Adrenal gland (tissue), 12 donors: ENCODE measurements around the gene SLC26A6. TPM values are rescaled to one million over a fixed set of nuclear protein-coding genes. Genes with fewer than 3 reads are reported as not detected.

Source experiments
- DNase-seq, 7 donors: peaks; one replicate each; pipeline ENCODE4 v3.0.0-alpha.2; 2019 to 2020
- H3K27ac ChIP-seq, 5 donors: fragments of 200-600 bp; sonication (generic) in 4 of 5; 1 replicate in 3 of 5; 2 replicates in 2 of 5; pipeline versions ENCODE4 v1.5.1 to v1.8.0; 2016 to 2020; ENCODE audit warnings: mild to moderate bottlenecking in 1 of 5
- H3K27me3 ChIP-seq: fragments of 200-600 bp; 2 replicates; pipeline ENCODE4 v1.8.0; 2021
- H3K36me3 ChIP-seq, 2 donors: fragments of 200-600 bp; replicated peaks in 1 of 2; 1 replicate in 1 of 2; 2 replicates in 1 of 2; pipeline versions ENCODE4 v1.5.1 to v1.8.0; 2018 to 2022
- H3K4me1 ChIP-seq, 2 donors: fragments of 200-600 bp; replicated peaks in 1 of 2; 1 replicate in 1 of 2; 2 replicates in 1 of 2; pipeline versions ENCODE4 v1.5.1 to v1.8.0; 2018 to 2021
- H3K4me3 ChIP-seq, 4 donors: fragments of 200-600 bp; sonication (generic) in 3 of 4; one replicate each; pipeline ENCODE4 v1.5.1; 2016 to 2018
- H3K9me3 ChIP-seq, 3 donors: fragments of 200-600 bp; sonication (generic) in 1 of 3; replicated peaks in 1 of 3; 1 replicate in 2 of 3; 2 replicates in 1 of 3; pipeline versions ENCODE4 v1.5.1 to v1.8.0; 2016 to 2021
- POLR2A ChIP-seq, 2 donors: fragments of 450-650 bp; IDR thresholded peaks; one replicate each; pipeline ENCODE4 v1.6.1; 2017; ENCODE audit warnings: antibody characterized with exemption in 2 of 2, mild to moderate bottlenecking in 2 of 2, moderate library complexity in 1 of 2
- WGBS, 4 donors: extraction: QIAGEN DNeasy Blood & Tissue Kit in 2 of 4; methylation state at CpG; one replicate each; pipeline versions ENCODE4 v1.1.5 to v1.1.7; 2013 to 2017; 5-methylcytosine and 5-hydroxymethylcytosine counted together
- intact Hi-C, 2 donors: fragments of 100-400 bp; cut with DNase I; formaldehyde crosslinking; loops; one replicate each; pipeline versions ENCODE4 v1.14.1 to v1.15.0; 2022 to 2023
- polyA plus RNA-seq, 3 donors: library from polyadenylated mRNA; stranded (reverse); fragments of 200-250 nt in 2 of 3; fragments of 350-450 nt in 1 of 3; fragmentation: Illumina TruSeq in 1 of 3; extraction: RNeasy Lipid Tissue Mini Kit (QIAGEN cat#74804) in 1 of 3; gene quantifications; one replicate each; pipeline ENCODE4 v1.2.3, GENCODE V29; 2013 to 2014
- total RNA-seq, 9 donors: library from RNA; depleted of rRNA in 4 of 9; stranded (reverse); fragments of >200 nt in 4 of 9; fragments of 120-200 nt in 1 of 9; fragmentation: NEBNext Ultra II Directional in 1 of 9; extraction: Animal tissue kit (Norgen Biotek cat#: 25700) in 1 of 9; gene quantifications; one replicate each; pipeline versions ENCODE4 v1.1.0 to v1.2.4, GENCODE V29; 2013 to 2023
- TF ChIP-seq, protein P1 (sequence below), 6 experiments: fragments of 450-650 bp in 4 of 6; fragments of 200-600 bp in 2 of 6; sonication (generic) in 1 of 6; IDR thresholded peaks; 1 replicate in 5 of 6; 2 replicates in 1 of 6; pipeline versions ENCODE4 v1.5.1 to v1.8.0; 2016 to 2021; ENCODE audit warnings: antibody characterized with exemption in 6 of 6, mild to moderate bottlenecking in 2 of 6, moderate library complexity in 1 of 6
- donor health status: healthy with polysubstance abuse.
- donor health status: Bipolar disorder and iron deficiency.
- donor health status: DM: yes; HTN: yes; CAD: no.
- donor health status: DM: no; HTN: no; CAD: no.
- donor health status: DM: no; HTN: no; CAD: no.
- donor health status: DM: yes; HTN: yes; CAD: no.

The SLC26A6 gene
- total and polyA plus RNA-seq, 12 donors, result 7.8 to 47.2 (median 17.6) TPM

DNA sequence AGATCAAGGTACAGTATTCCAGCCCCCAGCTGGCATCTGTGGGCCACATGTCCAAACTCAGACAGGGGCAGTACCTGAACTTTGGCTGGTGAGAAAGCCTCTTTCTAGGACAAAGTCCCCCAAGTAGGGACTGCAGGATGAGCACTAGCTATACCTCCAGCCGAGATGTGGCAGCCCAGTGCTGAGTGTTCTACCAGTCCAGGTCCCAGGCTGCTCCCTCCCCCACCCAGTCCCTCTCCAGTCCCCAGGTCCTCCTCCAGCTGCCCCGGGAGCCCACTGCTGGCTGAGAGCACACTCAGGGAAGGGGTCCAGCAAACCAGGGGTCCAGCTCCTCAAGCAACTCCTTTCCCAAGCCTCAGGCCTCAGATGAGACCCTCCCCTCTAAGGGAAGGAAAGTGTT, 1.5 kb downstream of the SLC26A6 start:
- TF ChIP-seq POLR2A (IDR thresholded peaks at IDR 0.05), result no peak
- TF ChIP-seq, protein P1, sequence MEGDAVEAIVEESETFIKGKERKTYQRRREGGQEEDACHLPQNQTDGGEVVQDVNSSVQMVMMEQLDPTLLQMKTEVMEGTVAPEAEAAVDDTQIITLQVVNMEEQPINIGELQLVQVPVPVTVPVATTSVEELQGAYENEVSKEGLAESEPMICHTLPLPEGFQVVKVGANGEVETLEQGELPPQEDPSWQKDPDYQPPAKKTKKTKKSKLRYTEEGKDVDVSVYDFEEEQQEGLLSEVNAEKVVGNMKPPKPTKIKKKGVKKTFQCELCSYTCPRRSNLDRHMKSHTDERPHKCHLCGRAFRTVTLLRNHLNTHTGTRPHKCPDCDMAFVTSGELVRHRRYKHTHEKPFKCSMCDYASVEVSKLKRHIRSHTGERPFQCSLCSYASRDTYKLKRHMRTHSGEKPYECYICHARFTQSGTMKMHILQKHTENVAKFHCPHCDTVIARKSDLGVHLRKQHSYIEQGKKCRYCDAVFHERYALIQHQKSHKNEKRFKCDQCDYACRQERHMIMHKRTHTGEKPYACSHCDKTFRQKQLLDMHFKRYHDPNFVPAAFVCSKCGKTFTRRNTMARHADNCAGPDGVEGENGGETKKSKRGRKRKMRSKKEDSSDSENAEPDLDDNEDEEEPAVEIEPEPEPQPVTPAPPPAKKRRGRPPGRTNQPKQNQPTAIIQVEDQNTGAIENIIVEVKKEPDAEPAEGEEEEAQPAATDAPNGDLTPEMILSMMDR (IDR thresholded peaks at IDR 0.05), result no peak
- H3K4me1 ChIP-seq, result peaks cover 13 to 24% of the 10 kb centered on the region in 2 donors
- WGBS, 4 donors, result 91% methylated on average over 2 of the region's 2 CpGs; no CpG with 5 or more reads in 2 of the 4 donors
- no peaks in the 10 kb centered on the region for H3K9me3 ChIP-seq
- H3K4me3 ChIP-seq, result no peak overlapping the region
- intact Hi-C loops, result no loop called here
- no peaks in the 10 kb centered on the region for H3K27me3 ChIP-seq
- no peak for DNase-seq
- H3K36me3 ChIP-seq, result peaks cover 0 to 21% of the 10 kb centered on the region in 2 donors
- no peak overlapping the region for H3K27ac ChIP-seq

DNA sequence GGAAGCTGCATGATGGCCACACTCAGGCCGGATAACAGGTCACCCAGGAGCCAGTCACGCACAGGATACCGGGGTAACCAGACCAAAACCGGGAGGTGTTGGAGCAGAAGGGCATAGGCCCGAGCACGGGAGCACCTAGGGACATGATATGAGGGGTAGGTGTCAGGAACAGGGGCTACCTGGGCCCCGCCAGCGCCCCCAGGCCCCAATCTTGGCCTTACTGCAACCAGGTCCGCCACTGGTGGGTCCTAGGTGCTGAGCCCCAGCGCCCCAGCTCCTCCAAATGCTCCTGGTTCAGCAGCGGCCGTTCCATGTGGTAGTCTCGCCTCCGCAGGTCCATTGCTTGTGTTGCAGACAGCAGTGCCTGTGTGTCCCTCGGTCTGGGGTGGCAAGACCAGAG, 2.0 kb downstream of the SLC26A6 start:
- peaks cover 13 to 24% of the 10 kb centered on the region in 2 donors for H3K4me1 ChIP-seq
- H3K36me3 ChIP-seq, result peaks cover 0 to 21% of the 10 kb centered on the region in 2 donors
- H3K27ac ChIP-seq, result no peak overlapping the region
- intact Hi-C loops, result no loop called here
- no peaks in the 10 kb centered on the region for H3K9me3 ChIP-seq
- no peak overlapping the region for H3K4me3 ChIP-seq
- no peaks in the 10 kb centered on the region for H3K27me3 ChIP-seq
- WGBS, 4 donors, result 95 to 96% (median 95%) methylated on average over 8 to 15 of the region's 15 CpGs
- no peak for DNase-seq
- TF ChIP-seq, protein P1 (IDR thresholded peaks at IDR 0.05), result no peak
- no peak for TF ChIP-seq POLR2A (IDR thresholded peaks at IDR 0.05)

DNA sequence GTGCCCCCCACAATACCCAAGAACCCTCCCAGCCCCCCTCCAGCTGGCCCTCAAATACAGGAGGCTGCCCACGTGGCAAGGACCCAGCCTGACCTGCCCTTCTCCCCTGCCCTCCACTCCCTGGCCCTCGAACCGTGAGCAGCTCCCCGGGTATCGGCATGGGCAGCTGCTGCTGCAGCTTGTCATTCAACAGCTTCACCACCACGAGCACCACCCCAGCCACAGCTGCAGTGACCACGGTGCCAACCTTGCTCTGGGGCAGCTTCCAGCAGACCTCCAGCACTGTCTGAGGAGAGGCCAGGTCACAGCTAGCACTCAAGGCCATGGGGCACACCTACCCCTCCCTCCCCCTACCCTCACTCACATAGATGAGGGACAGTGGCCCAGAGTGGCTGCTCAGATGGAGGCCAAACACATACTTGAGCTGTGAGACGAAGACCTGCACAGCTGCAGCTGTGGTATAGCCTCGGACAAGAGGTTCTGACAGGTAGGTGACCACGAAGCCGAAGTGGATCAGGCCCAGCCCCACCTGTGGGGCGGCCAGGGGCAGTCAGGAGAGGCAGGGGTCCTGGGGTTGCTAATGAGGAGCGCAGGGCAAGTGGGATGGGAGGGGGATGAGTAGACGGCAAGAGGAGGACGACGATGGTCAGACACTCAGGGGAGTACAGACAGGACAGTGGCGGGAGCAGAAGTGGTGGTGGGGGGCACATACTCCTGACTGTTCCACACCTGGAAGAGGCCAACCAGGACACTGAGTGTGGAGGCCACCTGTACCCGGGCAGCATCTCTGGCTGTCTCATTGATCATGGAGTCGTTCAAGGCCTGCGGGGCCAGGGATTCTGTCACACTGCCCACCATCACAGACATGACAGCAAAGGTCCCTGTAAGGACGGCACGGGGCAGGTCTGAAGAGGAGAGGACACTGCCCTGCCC, 3.5 kb downstream of the SLC26A6 start:
- no peak for TF ChIP-seq POLR2A (IDR thresholded peaks at IDR 0.05)
- TF ChIP-seq, protein P1 (IDR thresholded peaks at IDR 0.05), result no peak
- DNase-seq, result no peak
- H3K36me3 ChIP-seq, result peaks cover 0 to 32% of the 10 kb centered on the region in 2 donors

DNA sequence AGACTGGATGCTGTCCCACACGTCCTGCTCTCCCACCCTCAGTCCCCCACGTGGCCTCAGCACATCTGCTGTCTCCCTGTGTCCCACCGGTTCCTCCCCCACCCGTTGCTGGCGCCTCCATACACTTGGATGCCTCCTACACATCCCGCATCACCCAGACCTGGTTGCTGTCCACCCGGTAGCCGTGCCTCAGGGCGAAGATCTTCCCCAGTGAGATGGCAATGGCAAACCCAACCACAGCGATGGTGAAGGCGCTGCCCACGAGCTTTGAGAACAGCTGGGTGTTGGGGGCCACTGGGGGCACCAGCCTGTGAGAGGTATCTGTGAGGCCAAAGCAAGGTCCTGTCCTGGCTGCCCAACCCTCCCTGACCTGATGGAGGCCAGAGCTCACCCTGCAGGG, 4.4 kb downstream of the SLC26A6 start:
- TF ChIP-seq, protein P1 (IDR thresholded peaks at IDR 0.05), result no peak
- no peak for TF ChIP-seq POLR2A (IDR thresholded peaks at IDR 0.05)
- 87 to 94% (median 90%) methylated on average over 6 to 12 of the region's 12 CpGs for WGBS, 4 donors
- intact Hi-C loops, result no loop called here
- no peaks in the 10 kb centered on the region for H3K9me3 ChIP-seq
- no peak overlapping the region for H3K4me3 ChIP-seq
- peaks cover 0 to 38% of the 10 kb centered on the region in 2 donors for H3K36me3 ChIP-seq
- peaks cover 7 to 12% of the 10 kb centered on the region in 2 donors for H3K4me1 ChIP-seq
- DNase-seq, result no peak
- no peak overlapping the region for H3K27ac ChIP-seq
- no peaks in the 10 kb centered on the region for H3K27me3 ChIP-seq

More for the DNA sequence above, 3.5 kb downstream of the SLC26A6 start:
- Histone ChIP-seq H3K4me3 (no peak overlapping the region), H3K9me3 (no peaks in the 10 kb centered on the region), H3K4me1 (peaks cover 13 to 22% of the 10 kb centered on the region in 2 donors), H3K27me3 (no peaks in the 10 kb centered on the region), H3K27ac (no peak overlapping the region)
- intact Hi-C loops, result no loop called here
- WGBS, 4 donors, result 87 to 91% (median 88%) methylated on average over 18 to 22 of the region's 22 CpGs
